ENCODE results near the gene CPSF3. TPM values are rescaled to one million over a fixed set of nuclear protein-coding genes. Genes with fewer than 3 reads are reported as not detected.
"Not testable (repeated sequence)": the region's sequence is repeated elsewhere in the genome, so short reads cannot be mapped to it uniquely, and the experiment has no call there.

Gene CPSF3
- total RNA-seq, 1 experiment from 2014 or later = 76.7 TPM

- no peak for DNase-seq (ENCODE audit: extremely low read depth, low read depth)
Observed at GRCh38 chr2:9392898-9393765, 30.3 kb upstream of the CPSF3 start.

DNA sequence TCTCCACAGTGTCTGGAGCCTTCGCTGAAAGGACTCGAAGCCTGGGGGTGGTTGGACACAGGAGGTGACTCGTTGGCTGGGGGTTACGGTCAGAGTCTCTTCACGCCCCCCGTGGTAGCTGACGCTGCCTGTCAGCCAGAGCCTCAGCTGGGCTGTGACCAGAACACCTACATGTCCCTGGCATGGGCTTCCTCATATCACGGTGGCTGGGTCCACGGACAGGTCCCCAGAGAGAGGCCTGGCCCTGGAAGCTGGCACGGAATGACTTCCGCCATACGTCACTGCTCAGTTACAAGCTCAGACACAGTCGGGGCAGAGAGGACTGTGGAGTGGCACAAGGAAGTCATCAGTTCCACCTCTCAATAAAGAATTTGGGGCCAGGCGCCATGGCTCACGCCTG, 28.6 kb upstream of the CPSF3 start:
- DNase-seq (ENCODE audit: extremely low read depth, low read depth) = no peak

- no peak for DNase-seq (ENCODE audit: extremely low read depth, low read depth)
Observed at GRCh38 chr2:9397201-9397600, 26.3 kb upstream of the CPSF3 start.

- not testable (repeated sequence) for DNase-seq (ENCODE audit: extremely low read depth, low read depth)
Observed at GRCh38 chr2:9398251-9398650, 25.2 kb upstream of the CPSF3 start.

- DNase-seq (ENCODE audit: extremely low read depth, low read depth) = no peak
Observed at GRCh38 chr2:9398881-9399780, 24.3 kb upstream of the CPSF3 start.

DNA sequence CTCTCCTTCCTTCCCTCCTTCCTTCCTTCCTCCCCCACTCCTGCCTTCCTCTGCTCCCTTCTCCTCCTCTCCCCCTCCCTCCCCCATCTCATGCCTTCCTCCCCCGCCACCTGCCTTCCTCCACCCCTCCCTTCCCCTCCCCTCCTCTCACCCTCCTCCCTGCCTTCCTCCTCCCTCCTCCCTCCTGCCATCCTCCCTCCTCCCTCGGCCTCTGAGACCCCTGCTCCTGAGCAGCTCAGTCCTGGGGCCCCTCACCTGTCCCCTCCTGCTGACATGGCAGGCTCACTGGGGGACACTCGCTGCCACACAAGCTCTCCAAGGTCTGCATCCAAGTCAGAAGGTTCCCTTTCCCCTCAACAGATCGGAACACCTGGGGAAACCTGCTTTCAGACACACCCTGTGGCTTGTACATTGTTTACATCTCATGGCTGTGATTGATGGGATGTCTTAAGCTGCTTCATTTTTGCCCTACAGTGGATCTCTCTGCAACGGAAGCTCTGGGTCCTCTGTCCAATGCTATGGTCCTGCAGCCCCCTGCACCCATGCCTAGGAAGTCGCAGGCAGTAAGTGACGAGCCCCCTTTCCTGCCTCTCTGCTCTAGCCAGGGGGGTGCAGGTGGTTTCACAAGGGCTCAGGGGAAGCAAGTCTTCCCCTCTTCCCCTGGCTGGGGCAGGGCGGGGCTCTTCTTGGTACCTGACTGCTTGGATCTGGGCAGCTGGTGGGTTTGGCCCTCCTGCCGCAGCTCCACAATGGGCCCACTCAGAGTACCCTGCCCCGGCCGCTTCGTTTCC, 23.0 kb upstream of the CPSF3 start:
- DNase-seq (ENCODE audit: extremely low read depth, low read depth) = no peak

DNA sequence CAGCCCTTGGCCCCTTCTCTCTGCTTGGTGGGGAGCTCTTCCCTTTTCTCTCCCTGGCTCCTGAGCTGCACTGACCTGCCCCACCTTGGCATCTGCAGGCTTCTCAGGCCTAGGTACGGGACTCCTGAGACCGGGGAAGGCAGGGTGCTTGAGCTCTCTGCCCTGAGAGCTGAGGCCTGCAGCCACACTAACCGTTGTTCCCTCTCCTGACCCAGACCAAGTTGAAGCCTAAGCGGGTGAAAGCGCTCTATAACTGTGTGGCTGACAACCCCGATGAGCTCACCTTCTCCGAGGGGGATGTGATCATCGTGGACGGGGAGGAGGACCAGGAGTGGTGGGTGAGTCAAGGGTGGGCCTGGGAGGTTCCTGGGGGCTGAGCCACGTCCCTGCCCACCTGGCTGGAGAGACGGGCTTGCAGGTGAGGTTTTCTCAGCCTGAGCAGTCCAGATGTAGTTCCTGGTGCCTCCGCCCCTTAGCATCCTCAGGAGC, 22.4 kb upstream of the CPSF3 start:
- DNase-seq (ENCODE audit: extremely low read depth, low read depth) = no peak

- no peak for DNase-seq (ENCODE audit: extremely low read depth, low read depth)
Observed at GRCh38 chr2:9401646-9402371, 21.6 kb upstream of the CPSF3 start.

GRCh38 chr2:9403924-9404323, 19.5 kb upstream of the CPSF3 start:
- DNase-seq (ENCODE audit: extremely low read depth, low read depth) = no peak

DNA sequence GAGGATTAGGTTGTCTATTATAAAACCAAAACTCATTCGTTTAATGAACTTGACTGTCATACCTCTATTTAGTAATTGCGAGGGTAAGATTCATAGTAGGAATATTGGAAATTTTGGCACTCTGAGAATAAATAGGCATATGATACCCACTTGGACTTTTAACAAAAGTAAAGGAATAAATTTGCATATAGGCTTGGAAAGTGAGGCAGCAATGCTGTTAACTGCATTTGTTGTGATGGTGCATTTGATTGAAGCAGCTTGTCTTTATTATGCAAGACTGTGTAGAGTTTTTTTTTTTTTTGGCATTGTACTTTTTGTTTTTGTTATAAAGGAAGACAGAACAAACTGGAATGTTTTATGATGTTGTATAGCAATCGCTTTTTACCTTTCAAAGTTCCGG, 19.0 kb upstream of the CPSF3 start:
- DNase-seq (ENCODE audit: extremely low read depth, low read depth) = no peak

DNA sequence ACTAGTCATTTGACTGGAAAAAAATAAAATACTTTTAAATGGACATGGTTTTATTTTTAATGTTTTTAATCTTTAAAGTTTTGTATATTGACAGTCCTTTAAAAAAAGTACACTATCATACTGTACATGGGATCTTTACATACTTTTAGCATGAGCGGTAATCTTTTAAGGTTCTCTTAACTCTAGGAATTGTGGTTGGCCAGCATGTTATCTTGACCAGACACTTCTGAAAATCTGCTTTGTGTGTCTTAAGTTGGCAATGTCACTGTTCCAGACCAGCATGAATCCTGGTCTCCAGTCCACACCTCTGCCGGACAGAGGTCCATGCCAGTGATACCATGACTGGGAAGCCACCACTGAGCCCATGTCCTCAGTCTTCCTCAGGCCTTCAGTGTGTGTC, 17.8 kb upstream of the CPSF3 start:
- DNase-seq (ENCODE audit: extremely low read depth, low read depth) = no peak

GRCh38 chr2:9406529-9407362, 16.7 kb upstream of the CPSF3 start:
- no peak for DNase-seq (ENCODE audit: extremely low read depth, low read depth)

- DNase-seq (ENCODE audit: extremely low read depth, low read depth) = no peak
Observed at GRCh38 chr2:9407363-9407811, 16.1 kb upstream of the CPSF3 start.

- DNase-seq (ENCODE audit: extremely low read depth, low read depth) = no peak
Observed at GRCh38 chr2:9408641-9409151, 14.8 kb upstream of the CPSF3 start.

DNA sequence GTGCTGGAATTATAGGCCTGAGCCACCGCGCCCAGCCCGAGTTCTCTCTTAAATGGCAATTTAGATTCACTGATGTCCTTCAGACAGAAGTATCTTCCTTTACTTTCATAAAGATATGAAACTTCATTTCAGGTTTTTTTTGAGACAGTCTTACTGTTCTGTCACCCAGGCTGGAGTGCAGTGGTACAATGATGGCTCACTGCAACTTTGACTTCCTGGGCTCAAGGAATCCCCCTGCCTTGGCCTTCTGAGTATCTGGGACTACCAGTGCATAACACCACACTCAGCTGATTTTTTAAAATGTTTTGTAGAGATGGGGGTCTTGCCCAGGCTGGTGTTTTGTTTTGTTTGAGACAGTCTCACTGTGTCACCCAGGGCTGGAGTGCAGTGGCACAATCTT, 13.3 kb upstream of the CPSF3 start:
- DNase-seq (ENCODE audit: extremely low read depth, low read depth) = no peak

DNA sequence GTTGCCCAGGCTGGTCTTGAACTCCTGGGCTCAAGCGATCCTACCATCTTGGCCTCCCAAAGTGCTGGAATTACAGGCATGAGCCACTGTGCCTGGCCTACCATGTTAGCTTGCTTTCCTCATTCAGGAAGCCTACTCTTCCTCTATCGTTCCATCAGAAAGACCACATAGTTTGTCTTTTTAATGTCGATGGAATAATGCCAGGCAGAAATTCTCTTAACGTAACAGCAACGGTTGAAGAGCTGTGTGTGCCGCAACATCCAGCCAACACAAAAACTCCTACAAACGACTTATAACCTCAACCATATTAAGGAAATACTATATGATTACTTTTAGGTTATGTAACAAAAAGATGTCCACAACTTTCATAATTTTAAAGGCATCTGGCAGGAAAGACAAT, 10.7 kb upstream of the CPSF3 start:
- DNase-seq (ENCODE audit: extremely low read depth, low read depth) = no peak

- no peak for DNase-seq (ENCODE audit: extremely low read depth, low read depth)
Observed at GRCh38 chr2:9415516-9416169, 7.8 kb upstream of the CPSF3 start.

GRCh38 chr2:9416267-9416961, 7.0 kb upstream of the CPSF3 start:
- DNase-seq (ENCODE audit: extremely low read depth, low read depth) = no peak

All from NCI-H460 (cell line).